Urinary bladder (tissue), 4 donors: Measurements from ENCODE around the gene PLD1. TPM values are rescaled to one million over a fixed set of nuclear protein-coding genes. Genes with fewer than 3 reads are reported as not detected.

Experiments used
- DNase-seq: peaks from one replicate; pipeline ENCODE4 v3.0.0-alpha.2; 2015; ENCODE audit errors: extremely low spot score
- H3K27ac ChIP-seq: one replicate; pipeline ENCODE4 v1.5.1; 2013; ENCODE audit warnings: low read depth, mild to moderate bottlenecking, moderate library complexity
- H3K36me3 ChIP-seq: one replicate; pipeline ENCODE4 v1.6.1; 2013; ENCODE audit warnings: mild to moderate bottlenecking, moderate library complexity; ENCODE audit not compliant: insufficient read depth
- H3K4me1 ChIP-seq: one replicate; pipeline ENCODE4 v1.6.1; 2013; ENCODE audit warnings: mild to moderate bottlenecking, moderate library complexity; ENCODE audit not compliant: insufficient read depth
- H3K4me3 ChIP-seq: one replicate; pipeline ENCODE4 v1.5.1; 2013; ENCODE audit warnings: low read depth, low read length
- WGBS: extraction: QIAGEN DNeasy Blood & Tissue Kit; methylation state at CpG from one replicate; pipeline ENCODE4 v1.1.7; 2013; 5-methylcytosine and 5-hydroxymethylcytosine counted together
- polyA plus RNA-seq: library from polyadenylated mRNA; stranded (reverse); fragments of 200-250 nt; gene quantifications from one replicate; pipeline ENCODE4 v1.2.3, GENCODE V29; 2013
- total RNA-seq: library from RNA; depleted of rRNA; stranded (reverse); fragments of >200 nt; gene quantifications from one replicate; pipeline ENCODE4 v1.2.3, GENCODE V29; 2014
- donor health status: healthy with polysubstance abuse.
- donor health status: healthy.

The PLD1 gene
- total and polyA plus RNA-seq, 2 donors: 3.5 to 43.3 TPM

GRCh38 chr3:171606151-171606751, 204.0 kb downstream of the PLD1 start:
- Histone ChIP-seq H3K36me3 (peaks cover 6% of the 10 kb centered on the region), H3K4me3 (no peak overlapping the region), H3K27ac (no peak overlapping the region), H3K4me1 (no peaks in the 10 kb centered on the region)
- no peak for DNase-seq
- WGBS: 67% methylated on average over 6 of the region's 6 CpGs

- no peak for DNase-seq
- H3K27ac ChIP-seq: no peak overlapping the region
- H3K36me3 ChIP-seq: peaks cover 6% of the 10 kb centered on the region
- WGBS: 95% methylated on average over 5 of the region's 5 CpGs
- H3K4me1 ChIP-seq: no peaks in the 10 kb centered on the region
- no peak overlapping the region for H3K4me3 ChIP-seq
These were observed 205.9 kb downstream of the PLD1 start for GRCh38 chr3:171604370-171604769.

DNA sequence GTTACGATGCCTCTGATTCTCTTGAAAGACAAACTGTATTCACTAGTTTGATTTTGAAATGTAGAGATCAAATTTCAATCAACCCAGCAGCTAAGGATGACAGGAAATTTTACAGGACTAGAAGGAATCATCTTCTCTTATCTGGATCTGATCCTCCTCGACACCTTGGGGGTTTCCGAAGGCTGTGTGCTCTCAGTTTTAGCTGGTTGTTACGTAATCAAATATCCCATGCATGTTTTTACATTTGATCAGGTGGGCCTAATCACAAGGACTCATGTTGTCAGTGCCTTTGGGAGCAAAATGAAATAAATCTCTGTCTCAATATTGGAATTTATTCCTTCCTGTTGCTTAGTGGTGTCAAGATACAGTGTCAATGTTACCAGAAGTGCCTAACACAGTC, 208.2 kb downstream of the PLD1 start:
- DNase-seq: no peak
- no peak overlapping the region for H3K27ac ChIP-seq
- no peak overlapping the region for H3K4me3 ChIP-seq
- H3K36me3 ChIP-seq: peaks cover 6% of the 10 kb centered on the region
- WGBS: 93% methylated on average over 4 of the region's 4 CpGs
- H3K4me1 ChIP-seq: no peaks in the 10 kb centered on the region

GRCh38 chr3:171600030-171600429, 210.3 kb downstream of the PLD1 start:
- Histone ChIP-seq H3K36me3 (peaks cover 6% of the 10 kb centered on the region), H3K27ac (no peak overlapping the region), H3K4me3 (no peak overlapping the region), H3K4me1 (no peaks in the 10 kb centered on the region)
- WGBS: 94% methylated on average over 6 of the region's 6 CpGs
- DNase-seq: no peak

DNA sequence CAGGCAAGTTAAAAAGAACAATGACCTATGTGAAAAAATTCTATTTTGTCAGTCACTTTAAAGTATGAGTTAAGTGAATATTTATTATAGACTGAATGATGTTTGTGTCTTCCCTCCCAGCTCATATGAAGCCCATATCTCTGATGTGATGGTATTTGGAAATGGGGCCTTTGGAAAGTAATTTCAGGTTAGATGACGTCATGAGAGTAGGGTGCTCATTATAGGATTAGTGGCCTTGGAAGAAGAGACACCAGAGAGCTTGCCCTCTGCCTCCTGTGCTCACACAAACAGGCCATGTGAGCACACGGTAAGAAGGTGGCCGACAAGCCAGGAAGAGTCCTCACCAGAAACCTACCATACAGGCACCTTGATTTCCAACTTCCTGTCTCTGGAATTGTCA, 211.3 kb downstream of the PLD1 start:
- DNase-seq: no peak
- peaks cover 6% of the 10 kb centered on the region for H3K36me3 ChIP-seq
- no peak overlapping the region for H3K27ac ChIP-seq
- H3K4me1 ChIP-seq: no peaks in the 10 kb centered on the region
- H3K4me3 ChIP-seq: no peak overlapping the region
- WGBS: 87% methylated on average over 3 of the region's 3 CpGs

- Histone ChIP-seq H3K27ac (no peak overlapping the region), H3K36me3 (no peaks in the 10 kb centered on the region), H3K4me1 (no peaks in the 10 kb centered on the region), H3K4me3 (no peak overlapping the region)
- DNase-seq: no peak
These were observed 217.5 kb downstream of the PLD1 start for GRCh38 chr3:171592786-171593185.

- H3K4me3 ChIP-seq: no peak overlapping the region
- no peak for DNase-seq
- H3K27ac ChIP-seq: no peak overlapping the region
- no peaks in the 10 kb centered on the region for H3K4me1 ChIP-seq
- H3K36me3 ChIP-seq: no peaks in the 10 kb centered on the region
These were observed 219.2 kb downstream of the PLD1 start for GRCh38 chr3:171591070-171591469.

DNA sequence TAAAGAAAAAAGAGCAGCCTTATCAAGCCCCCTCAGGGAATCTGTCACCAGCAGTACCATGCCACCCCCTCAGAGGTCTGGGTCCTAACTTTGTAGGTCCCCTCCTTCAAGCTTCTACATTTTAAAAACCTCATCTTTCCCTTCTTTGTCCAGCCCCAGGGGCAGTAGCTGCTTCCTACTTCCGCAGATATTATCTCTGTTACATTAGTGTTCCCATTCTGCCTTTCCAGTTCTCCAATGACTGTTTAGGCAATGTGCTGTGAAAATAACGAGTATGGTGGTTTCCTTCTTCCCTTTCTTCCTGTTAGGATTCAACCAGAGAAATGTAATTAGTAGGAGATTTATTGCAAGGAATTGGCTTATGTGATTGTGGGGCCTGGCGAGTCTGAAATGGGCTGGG, 224.0 kb downstream of the PLD1 start:
- DNase-seq: no peak
- H3K27ac ChIP-seq: no peak overlapping the region
- 74% methylated on average over 3 of the region's 3 CpGs for WGBS

DNA sequence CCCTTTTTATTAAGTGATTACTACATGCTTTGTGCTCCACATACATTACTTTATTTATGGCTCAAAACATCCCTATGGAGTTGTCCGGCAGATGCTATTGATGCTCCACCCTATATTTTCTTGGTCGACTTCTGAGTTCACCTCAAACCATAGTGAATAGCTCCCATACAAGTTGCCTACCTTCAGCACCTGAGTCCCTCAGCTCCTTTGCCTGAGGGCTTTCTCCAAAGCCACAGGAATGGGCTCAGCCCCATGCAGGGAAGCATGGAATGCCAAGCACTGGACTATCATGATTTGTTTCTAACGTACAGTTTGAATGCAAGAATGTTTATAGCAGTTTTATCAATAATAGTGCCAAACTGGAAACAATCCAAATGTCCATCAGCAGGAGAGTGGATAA, 225.2 kb downstream of the PLD1 start:
- DNase-seq: no peak
- H3K4me1 ChIP-seq: no peaks in the 10 kb centered on the region
- 82% methylated on average over 3 of the region's 3 CpGs for WGBS
- H3K36me3 ChIP-seq: no peaks in the 10 kb centered on the region
- H3K27ac ChIP-seq: no peak overlapping the region
- no peak overlapping the region for H3K4me3 ChIP-seq

More for the DNA sequence above, 224.0 kb downstream of the PLD1 start:
- Histone ChIP-seq H3K4me1 (no peaks in the 10 kb centered on the region), H3K36me3 (no peaks in the 10 kb centered on the region), H3K4me3 (no peak overlapping the region)

- Histone ChIP-seq H3K27ac (no peak overlapping the region), H3K36me3 (no peaks in the 10 kb centered on the region), H3K4me1 (no peaks in the 10 kb centered on the region), H3K4me3 (no peak overlapping the region)
- no peak for DNase-seq
These were observed 226.2 kb downstream of the PLD1 start for GRCh38 chr3:171584100-171584499.

GRCh38 chr3:171574556-171575240, 235.6 kb downstream of the PLD1 start:
- WGBS: 80% methylated on average over 6 of the region's 6 CpGs
- Histone ChIP-seq H3K36me3 (no peaks in the 10 kb centered on the region), H3K4me3 (no peak overlapping the region), H3K27ac (no peak overlapping the region), H3K4me1 (no peaks in the 10 kb centered on the region)
- DNase-seq: no peak

GRCh38 chr3:171569571-171570132, 240.6 kb downstream of the PLD1 start:
- Histone ChIP-seq H3K4me3 (no peak overlapping the region), H3K36me3 (no peaks in the 10 kb centered on the region), H3K4me1 (no peaks in the 10 kb centered on the region), H3K27ac (no peak overlapping the region)
- DNase-seq: no peak
- WGBS: 90% methylated on average over 7 of the region's 7 CpGs

GRCh38 chr3:171568766-171569165, 241.5 kb downstream of the PLD1 start:
- H3K27ac ChIP-seq: no peak overlapping the region
- no peak for DNase-seq
- H3K4me1 ChIP-seq: no peaks in the 10 kb centered on the region
- H3K4me3 ChIP-seq: no peak overlapping the region
- no peaks in the 10 kb centered on the region for H3K36me3 ChIP-seq

- Histone ChIP-seq H3K4me1 (no peaks in the 10 kb centered on the region), H3K27ac (no peak overlapping the region), H3K4me3 (no peak overlapping the region), H3K36me3 (no peaks in the 10 kb centered on the region)
- WGBS: 9% methylated on average over 4 of the region's 4 CpGs
- DNase-seq: no peak
These were observed 243.4 kb downstream of the PLD1 start for GRCh38 chr3:171566803-171567422.
